Neuron (in vitro differentiated cells): ENCODE results near the gene EDEM2.
"Not testable (repeated sequence)": the region's sequence is repeated elsewhere in the genome, so short reads cannot be mapped to it uniquely, and the experiment has no call there.

ENCODE experiments used
- H2AFZ ChIP-seq: one replicate; pipeline ENCODE4 v1.6.1; 2013; ENCODE audit warnings: low read depth, mild to moderate bottlenecking, inconsistent platforms, low read length, moderate library complexity
- H3K27me3 ChIP-seq: one replicate; pipeline ENCODE4 v1.6.1; 2013; ENCODE audit warnings: low read length; ENCODE audit not compliant: insufficient read depth
- H3K36me3 ChIP-seq: one replicate; pipeline ENCODE4 v1.6.1; 2013; ENCODE audit warnings: low read length; ENCODE audit not compliant: insufficient read depth
- H3K4me1 ChIP-seq: one replicate; pipeline ENCODE4 v1.6.1; 2013; ENCODE audit warnings: low read length; ENCODE audit not compliant: insufficient read depth
- H3K4me3 ChIP-seq: 2 replicates; pipeline ENCODE4 v1.5.1; 2013; ENCODE audit warnings: mild to moderate bottlenecking, low read length, moderate library complexity
- H3K9me3 ChIP-seq: one replicate; pipeline ENCODE4 v1.6.1; 2013; ENCODE audit warnings: low read length

Gene EDEM2

DNA sequence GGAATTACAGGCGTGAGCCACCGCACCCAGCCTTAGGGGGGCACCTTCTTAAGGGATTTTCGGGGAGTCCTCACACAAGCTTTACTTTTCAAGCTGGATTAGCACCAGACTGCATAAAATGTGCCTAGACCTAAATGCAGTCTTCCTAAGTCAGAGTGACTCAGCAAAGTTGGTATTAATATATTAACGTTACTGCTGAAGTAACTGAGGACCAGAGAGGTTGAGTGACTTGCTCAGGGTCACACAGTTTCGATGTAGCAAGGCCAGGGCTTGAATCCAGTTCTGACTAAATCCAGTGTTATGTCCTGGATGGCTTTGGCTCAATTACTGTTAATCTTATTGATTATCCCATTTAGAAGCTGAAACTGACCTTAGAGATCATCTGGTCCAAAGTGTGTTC lies 13.4 kb downstream of the EDEM2 start:
- Histone ChIP-seq H3K9me3 (peaks cover 3% of the 10 kb centered on the region), H3K36me3 (peaks cover 20% of the 10 kb centered on the region), H3K4me3 (no peak overlapping the region), H3K4me1 (no peaks in the 10 kb centered on the region), H3K27me3 (no peaks in the 10 kb centered on the region), H2AFZ (no peak overlapping the region)

DNA sequence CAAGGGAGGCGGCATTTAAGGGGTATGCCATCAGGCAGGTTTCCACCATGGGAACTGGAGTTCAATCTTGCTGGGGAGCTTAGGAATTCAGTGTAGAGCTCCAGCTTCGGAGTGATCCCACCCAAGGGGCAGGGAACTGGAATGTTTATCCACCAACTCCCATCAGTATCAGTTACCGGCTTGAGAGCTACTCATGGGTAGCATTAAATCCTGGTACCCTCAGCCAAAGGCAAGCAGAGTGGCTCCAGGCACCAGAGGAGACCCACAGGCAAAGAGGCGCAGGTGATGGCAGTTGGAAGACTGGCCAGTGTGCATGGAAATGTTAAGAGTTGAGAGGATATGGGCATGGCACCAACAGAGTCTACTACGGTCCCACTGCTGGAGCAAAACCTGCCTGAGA lies 14.1 kb downstream of the EDEM2 start:
- Histone ChIP-seq H3K9me3 (peaks cover 3% of the 10 kb centered on the region), H3K27me3 (no peaks in the 10 kb centered on the region), H3K36me3 (peaks cover 20% of the 10 kb centered on the region), H3K4me3 (no peak overlapping the region), H3K4me1 (no peaks in the 10 kb centered on the region), H2AFZ (no peak overlapping the region)

DNA sequence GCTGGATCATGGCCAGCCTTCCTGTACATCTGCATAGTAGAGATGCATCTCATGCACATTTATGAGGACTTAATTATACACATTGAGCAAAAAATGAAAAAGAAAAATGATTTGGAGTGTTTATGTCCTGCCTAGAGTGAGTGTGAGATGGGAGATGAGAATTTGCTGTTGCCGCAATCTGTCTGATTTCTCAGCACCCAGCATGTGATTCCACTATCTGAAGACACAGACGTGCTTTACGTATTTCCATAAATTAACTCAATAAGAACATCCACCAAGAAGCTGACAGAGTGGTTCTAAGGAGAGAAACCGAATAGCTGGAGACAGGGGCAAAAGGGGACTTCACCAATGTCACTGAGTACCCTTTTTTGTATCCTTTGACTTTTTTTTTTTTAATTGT lies 15.2 kb downstream of the EDEM2 start:
- Histone ChIP-seq H2AFZ (no peak overlapping the region), H3K4me3 (no peak overlapping the region), H3K36me3 (peaks cover 23% of the 10 kb centered on the region), H3K27me3 (no peaks in the 10 kb centered on the region), H3K9me3 (peaks cover 3% of the 10 kb centered on the region), H3K4me1 (no peaks in the 10 kb centered on the region)

DNA sequence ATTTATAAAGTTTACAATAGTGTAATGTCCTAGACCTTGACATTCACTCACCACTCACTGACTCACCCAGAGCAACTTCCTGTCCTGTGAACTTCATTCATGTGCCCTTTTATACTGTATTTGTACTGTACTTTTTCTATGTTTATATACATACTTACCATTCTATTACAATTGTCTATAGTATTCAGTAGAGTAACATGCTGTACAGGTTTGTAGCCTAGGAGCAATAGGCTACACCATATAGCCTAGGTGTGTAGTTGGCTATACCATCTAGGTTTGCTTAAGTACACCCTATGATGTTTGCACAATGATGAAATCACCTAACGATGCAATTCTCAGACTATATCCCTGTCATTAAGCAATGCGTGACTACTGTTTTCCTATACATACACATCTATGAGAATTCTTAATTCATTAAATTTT lies 17.5 kb downstream of the EDEM2 start:
- peaks cover 25% of the 10 kb centered on the region for H3K36me3 ChIP-seq

DNA sequence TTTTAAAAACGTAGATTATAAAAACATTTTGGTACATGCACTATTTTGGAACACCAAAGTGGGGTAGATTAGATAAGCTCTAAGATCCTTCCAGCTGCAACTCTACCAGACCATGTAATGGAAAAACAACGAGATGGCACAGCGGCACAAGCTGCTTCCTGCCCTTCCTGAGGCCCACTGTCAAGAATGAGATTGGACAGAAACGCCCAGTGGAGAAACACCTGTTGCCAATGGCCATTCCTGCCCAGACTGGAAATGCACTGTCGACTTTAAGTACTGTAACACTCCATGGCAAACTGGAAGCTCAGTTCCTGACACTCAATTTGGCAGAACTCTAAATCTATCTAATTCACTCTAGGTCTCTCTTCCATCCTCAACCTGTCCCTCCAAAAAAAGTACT lies 21.4 kb downstream of the EDEM2 start:
- Histone ChIP-seq H3K9me3 (no peaks in the 10 kb centered on the region), H3K4me3 (no peak overlapping the region), H3K36me3 (peaks cover 32% of the 10 kb centered on the region)

More for the DNA sequence above, 17.5 kb downstream of the EDEM2 start:
- no peaks in the 10 kb centered on the region for H3K27me3 ChIP-seq
- peaks cover 3% of the 10 kb centered on the region for H3K9me3 ChIP-seq
- no peaks in the 10 kb centered on the region for H3K4me1 ChIP-seq
- no peak overlapping the region for H2AFZ ChIP-seq
- H3K4me3 ChIP-seq = no peak overlapping the region

DNA sequence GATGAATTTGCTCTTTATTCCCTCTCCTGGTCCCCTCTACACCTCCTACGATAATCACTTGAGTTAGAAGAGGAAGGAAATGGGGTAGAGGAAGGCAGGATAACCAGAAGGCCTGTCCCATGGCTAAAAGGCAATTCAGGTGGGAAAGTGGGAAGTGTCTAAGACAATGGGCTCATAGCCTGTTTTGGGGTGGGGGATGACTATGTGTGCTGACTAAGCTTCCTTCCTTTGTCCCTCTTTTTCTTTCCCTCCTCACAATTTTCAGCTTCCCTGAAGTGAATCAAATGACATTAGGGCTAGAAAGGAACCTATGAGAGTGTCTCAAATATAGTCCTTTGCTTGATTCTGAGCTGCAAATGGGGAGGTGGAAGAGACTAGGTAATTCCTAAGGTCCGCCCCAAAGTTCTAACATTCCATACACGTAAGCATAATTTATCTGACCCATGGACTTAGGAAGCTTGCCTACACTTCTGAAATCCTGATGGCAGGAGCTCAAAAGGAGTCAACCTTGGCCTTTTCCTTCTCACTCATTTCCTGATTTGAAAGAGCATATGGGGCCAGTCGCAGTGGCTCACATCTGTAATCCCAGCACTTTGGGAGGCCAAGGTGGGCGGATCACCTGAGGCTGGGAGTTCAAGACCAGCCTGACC lies 24.3 kb downstream of the EDEM2 start:
- no peaks in the 10 kb centered on the region for H3K4me1 ChIP-seq
- no peaks in the 10 kb centered on the region for H3K27me3 ChIP-seq
- no peak overlapping the region for H2AFZ ChIP-seq
- H3K36me3 ChIP-seq = peaks cover 34% of the 10 kb centered on the region
- H3K4me3 ChIP-seq = no peak overlapping the region
- H3K9me3 ChIP-seq = no peaks in the 10 kb centered on the region

More for the DNA sequence above, 21.4 kb downstream of the EDEM2 start:
- Histone ChIP-seq H3K4me1 (no peaks in the 10 kb centered on the region), H3K27me3 (no peaks in the 10 kb centered on the region), H2AFZ (no peak overlapping the region)

DNA sequence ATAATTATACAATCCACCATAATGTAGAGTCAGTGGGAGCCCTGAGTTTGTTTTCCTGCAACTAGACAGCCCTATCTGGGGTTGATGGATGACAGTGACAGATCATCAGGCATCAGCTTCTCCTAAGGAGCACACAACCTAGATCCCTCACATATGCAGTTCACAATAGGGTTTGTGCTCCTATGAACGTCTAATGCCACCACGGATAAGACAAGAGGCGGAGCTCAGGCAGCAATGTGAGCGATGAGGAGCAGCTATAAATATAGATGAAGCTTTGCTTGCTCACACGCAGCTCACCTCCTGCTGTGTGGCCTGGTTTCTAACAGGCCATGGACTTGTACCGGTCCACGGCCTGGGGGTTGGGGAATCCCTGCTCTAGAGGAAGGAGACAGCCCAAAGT lies 25.9 kb downstream of the EDEM2 start:
- Histone ChIP-seq H3K36me3 (peaks cover 31% of the 10 kb centered on the region), H2AFZ (no peak overlapping the region), H3K4me3 (no peak overlapping the region), H3K4me1 (peaks cover 2% of the 10 kb centered on the region), H3K9me3 (no peaks in the 10 kb centered on the region), H3K27me3 (no peaks in the 10 kb centered on the region)

DNA sequence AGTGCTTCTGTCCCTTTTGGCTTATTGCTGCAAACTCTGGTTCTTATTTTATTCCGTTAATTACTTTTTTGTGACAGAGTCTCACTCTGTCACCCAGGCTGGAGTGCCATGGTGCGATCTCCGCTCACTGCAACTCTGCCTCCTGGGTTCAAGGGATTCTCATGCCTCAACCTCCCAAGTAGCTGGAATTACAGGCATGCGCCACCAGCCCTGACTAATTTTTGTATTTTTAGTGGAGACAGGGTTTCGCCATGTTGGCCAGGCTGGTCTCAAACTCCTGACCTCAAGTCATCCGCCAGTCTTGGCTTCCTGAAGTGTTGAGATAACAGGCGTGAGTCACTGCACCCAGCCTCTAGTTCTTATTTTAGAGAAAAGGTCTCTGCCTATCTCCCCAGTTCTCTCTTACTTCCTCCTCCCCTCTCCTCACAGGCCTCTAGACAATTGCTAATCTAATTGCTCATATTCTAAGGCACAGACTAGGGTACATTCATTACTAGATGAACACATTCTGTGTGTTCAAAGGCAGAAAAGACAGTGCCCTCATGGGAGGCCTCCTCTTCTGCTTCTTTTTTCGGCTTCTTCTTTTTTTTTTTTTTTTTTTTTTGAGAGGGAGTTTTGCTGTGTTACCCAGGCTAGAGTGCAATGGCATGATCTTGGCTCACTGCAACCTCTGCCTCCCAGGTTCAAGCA lies 27.0 kb downstream of the EDEM2 start:
- Histone ChIP-seq H3K4me3 (no peak overlapping the region), H3K4me1 (peaks cover 2% of the 10 kb centered on the region), H3K27me3 (no peaks in the 10 kb centered on the region), H3K9me3 (no peaks in the 10 kb centered on the region), H2AFZ (no peak overlapping the region), H3K36me3 (peaks cover 28% of the 10 kb centered on the region)

DNA sequence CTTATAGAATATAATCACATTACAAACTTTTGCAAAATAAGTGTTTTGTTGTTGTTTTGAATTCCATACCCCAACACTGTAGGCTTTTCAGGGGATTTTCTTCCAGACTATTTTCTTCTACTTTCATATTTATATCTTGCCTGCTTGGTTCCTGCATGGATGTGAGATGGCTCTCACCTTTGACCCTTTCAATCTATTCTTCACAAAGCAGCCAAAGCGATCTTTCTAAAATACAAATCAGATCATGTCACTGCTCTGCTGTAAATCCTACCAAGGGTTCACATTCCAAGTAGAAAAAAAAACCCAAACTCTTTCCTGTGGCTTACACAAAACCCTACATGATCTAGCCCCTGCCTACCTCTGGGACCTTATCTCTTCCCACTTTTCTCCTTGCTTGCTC lies 29.5 kb downstream of the EDEM2 start:
- H2AFZ ChIP-seq = no peak overlapping the region
- peaks cover 2% of the 10 kb centered on the region for H3K4me1 ChIP-seq
- peaks cover 18% of the 10 kb centered on the region for H3K36me3 ChIP-seq
- no peak overlapping the region for H3K4me3 ChIP-seq
- no peaks in the 10 kb centered on the region for H3K27me3 ChIP-seq
- no peaks in the 10 kb centered on the region for H3K9me3 ChIP-seq

DNA sequence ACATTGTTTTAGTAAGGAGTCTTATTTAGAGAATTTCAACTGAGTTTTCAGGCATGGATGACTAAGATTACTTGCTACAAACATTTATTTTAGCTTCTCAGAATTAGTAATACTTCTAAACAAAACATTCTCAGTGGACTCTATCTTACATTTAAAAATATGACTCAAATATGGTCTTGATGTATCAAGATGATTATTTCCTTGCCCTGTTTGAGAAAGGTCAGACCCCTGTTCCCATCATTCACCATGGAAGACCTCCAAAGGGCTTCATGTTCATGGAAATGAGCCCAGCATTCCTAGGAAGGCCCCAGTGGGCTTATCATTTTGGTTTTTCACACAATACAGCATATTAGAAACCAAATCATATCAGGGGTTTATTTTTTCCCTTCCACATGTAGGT lies 29.9 kb downstream of the EDEM2 start:
- Histone ChIP-seq H3K4me1 (peaks cover 2% of the 10 kb centered on the region), H3K36me3 (peaks cover 17% of the 10 kb centered on the region)

DNA sequence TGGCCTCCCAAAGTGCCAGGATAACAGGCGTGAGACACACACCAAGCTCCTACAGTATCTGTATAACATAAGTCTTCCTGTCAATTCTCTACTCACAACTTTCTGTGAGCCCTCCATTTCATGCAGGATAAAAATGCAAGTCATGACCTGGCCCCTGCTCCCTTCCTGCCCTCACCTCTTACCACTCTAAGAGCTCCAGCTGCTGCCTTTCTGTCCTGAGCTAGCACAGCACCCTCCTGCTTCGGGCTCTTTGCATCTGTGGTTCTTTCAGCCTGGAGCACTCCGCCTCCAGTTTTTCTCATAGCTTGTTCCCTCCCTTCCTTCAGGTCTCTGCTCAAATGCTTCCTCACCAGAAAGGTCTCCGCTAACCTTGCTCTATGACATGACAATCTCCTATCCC lies 30.9 kb downstream of the EDEM2 start:
- peaks cover 11% of the 10 kb centered on the region for H3K36me3 ChIP-seq
- no peaks in the 10 kb centered on the region for H3K9me3 ChIP-seq
- no peak overlapping the region for H3K4me3 ChIP-seq
- H3K27me3 ChIP-seq = no peaks in the 10 kb centered on the region
- peaks cover 2% of the 10 kb centered on the region for H3K4me1 ChIP-seq
- H2AFZ ChIP-seq = no peak overlapping the region

More for the DNA sequence above, 29.9 kb downstream of the EDEM2 start:
- Histone ChIP-seq H3K4me3 (no peak overlapping the region), H3K9me3 (no peaks in the 10 kb centered on the region), H3K27me3 (no peaks in the 10 kb centered on the region), H2AFZ (no peak overlapping the region)

DNA sequence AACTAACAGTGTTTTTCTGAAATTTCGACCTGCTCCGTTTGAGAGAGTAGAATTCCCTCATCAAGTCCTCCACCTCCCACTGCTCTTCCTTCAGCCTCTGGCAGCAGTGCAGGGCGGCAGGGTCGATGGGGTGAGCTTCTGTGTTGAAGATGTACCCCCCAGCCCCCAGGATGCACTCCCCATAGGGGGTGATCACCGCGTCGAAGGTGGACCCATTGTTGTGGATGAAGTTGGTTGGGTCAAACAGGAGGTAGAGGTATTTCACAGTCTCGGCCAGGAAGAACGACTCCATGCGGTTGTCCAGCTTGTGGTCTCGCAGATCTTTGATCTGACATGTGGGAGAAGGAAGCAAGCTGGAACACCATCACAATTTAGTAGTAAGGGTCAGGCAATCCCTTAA lies 31.5 kb downstream of the EDEM2 start:
- H3K9me3 ChIP-seq = no peaks in the 10 kb centered on the region
- peaks cover 2% of the 10 kb centered on the region for H3K4me1 ChIP-seq
- peaks cover 8% of the 10 kb centered on the region for H3K36me3 ChIP-seq
- no peak overlapping the region for H2AFZ ChIP-seq
- no peaks in the 10 kb centered on the region for H3K27me3 ChIP-seq
- no peak overlapping the region for H3K4me3 ChIP-seq

DNA sequence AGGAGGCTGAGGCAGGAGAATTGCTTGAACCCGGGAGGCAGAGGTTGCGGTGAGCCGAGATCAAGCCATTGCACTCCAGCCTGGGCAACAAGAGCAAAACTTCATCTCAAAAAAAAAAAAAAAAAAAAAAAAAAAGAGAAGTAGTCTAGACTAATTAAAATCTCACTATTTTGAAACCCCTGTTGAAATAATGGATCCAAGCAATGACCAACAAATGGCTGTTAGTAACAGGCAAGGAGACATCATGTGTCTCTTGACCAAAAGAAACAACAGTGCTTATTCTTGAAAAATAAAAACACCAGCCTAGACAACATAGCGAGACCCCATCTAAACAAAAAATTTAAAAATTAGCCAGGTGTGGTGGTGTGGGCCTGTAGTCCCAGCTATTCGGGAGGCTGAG lies 34.9 kb downstream of the EDEM2 start:
- not testable (repeated sequence) for H2AFZ ChIP-seq, H3K27me3 ChIP-seq, H3K9me3 ChIP-seq, H3K4me1 ChIP-seq, H3K36me3 ChIP-seq, H3K4me3 ChIP-seq
